Endothelial cell of umbilical vein (primary cell): ENCODE data around the gene TRIM14. TPM values are rescaled to one million over a fixed set of nuclear protein-coding genes. Genes with fewer than 3 reads are reported as not detected.

Source experiments
- BruUV-seq: library from RNA; stranded (reverse); fragments of 400-500 nt; replicated peaks from 2 replicates; lab custom pipeline; 2021; lab: Mats Ljungman, UMichigan
- CTCF ChIA-PET: fragments of 300-600, 350-600 bp; sonication (Branson Sonifier 250); formaldehyde crosslinking; loops from one replicate; lab custom pipeline; 2021; ENCODE audit warnings: antibody characterized with exemption, inconsistent platforms; lab: Charles Lee
- POLR2A ChIA-PET: fragments of 300-600, 350-600 bp; sonication (Branson Sonifier 250); formaldehyde crosslinking; loops from one replicate; lab custom pipeline; 2021; ENCODE audit warnings: antibody characterized with exemption, inconsistent platforms; lab: Charles Lee
- DNase-seq: peaks from one replicate; pipeline ENCODE4 v3.0.0-alpha.2; 2011; ENCODE audit warnings: low read depth, low spot score
- FAIRE-seq: peaks from 2 replicates; lab custom pipeline; 2011; peaks lifted over from hg19 to GRCh38; lab: Jason Lieb, UNC
- H2AFZ ChIP-seq: 2 replicates; pipeline ENCODE4 v1.6.0; 2012; ENCODE audit warnings: low read depth, low read length, control low read depth, inconsistent platforms
- H3K27ac ChIP-seq: 2 replicates; pipeline ENCODE4 v1.5.1; 2011; ENCODE audit warnings: low read depth, mild to moderate bottlenecking, control low read depth, low read length, moderate library complexity; ENCODE audit not compliant: insufficient read depth
- H3K27me3 ChIP-seq, 2 experiments: 2 replicates each; pipeline versions ENCODE4 v1.6.0 to v1.6.1; 2011; ENCODE audit warnings: low read length in 2 of 2, mixed read lengths in 1 of 2; ENCODE audit not compliant: control insufficient read depth in 2 of 2, insufficient read depth in 2 of 2
- H3K36me3 ChIP-seq, 2 experiments: 2 replicates in 1 of 2; 3 replicates in 1 of 2; pipeline ENCODE4 v1.5.1; 2011; ENCODE audit warnings: low read length in 2 of 2, mild to moderate bottlenecking in 1 of 2, moderate library complexity in 1 of 2; ENCODE audit not compliant: control insufficient read depth in 2 of 2, insufficient read depth in 2 of 2; ENCODE audit errors: extremely low read depth in 1 of 2
- H3K4me1 ChIP-seq: 3 replicates; pipeline ENCODE4 v1.5.1; 2011; ENCODE audit warnings: mild to moderate bottlenecking, low read length; ENCODE audit not compliant: control insufficient read depth, insufficient read depth; ENCODE audit errors: extremely low read depth
- H3K4me2 ChIP-seq: 2 replicates; pipeline ENCODE4 v1.6.1; 2011; ENCODE audit warnings: low read length, control low read depth, mixed read lengths; ENCODE audit not compliant: insufficient read depth
- H3K4me3 ChIP-seq, 3 experiments: fragments of 200-600 bp in 1 of 3; sonication (generic), shearing (Covaris generic) in 1 of 3; replicated peaks in 1 of 3; 2 replicates each; pipeline ENCODE4 v1.5.1; 2011 to 2016; ENCODE audit warnings: control low read depth in 3 of 3, low read length in 3 of 3, mild to moderate bottlenecking in 2 of 3, inconsistent platforms in 1 of 3, low read depth in 1 of 3, moderate library complexity in 1 of 3; ENCODE audit not compliant: insufficient read depth in 1 of 3
- H3K79me2 ChIP-seq: 2 replicates; pipeline ENCODE4 v1.6.0; 2012; ENCODE audit warnings: low read length, inconsistent platforms; ENCODE audit not compliant: control insufficient read depth, insufficient read depth
- H3K9ac ChIP-seq: replicated peaks from 2 replicates; pipeline ENCODE3; 2011; ENCODE audit warnings: low read length, control low read depth; ENCODE audit not compliant: insufficient read depth; ENCODE audit errors: extremely low read depth
- H3K9me1 ChIP-seq: replicated peaks from 3 replicates; pipeline ENCODE4 v1.6.0; 2011; ENCODE audit warnings: mild to moderate bottlenecking, low read length; ENCODE audit not compliant: control insufficient read depth, insufficient read depth; ENCODE audit errors: extremely low read depth
- H3K9me3 ChIP-seq: replicated peaks from 2 replicates; pipeline ENCODE4 v1.5.1; 2012; ENCODE audit warnings: low read length, inconsistent platforms; ENCODE audit not compliant: control insufficient read depth, insufficient read depth
- H4K20me1 ChIP-seq: replicated peaks from 2 replicates; pipeline ENCODE3; 2011; ENCODE audit warnings: mild to moderate bottlenecking, low read length; ENCODE audit not compliant: control insufficient read depth, insufficient read depth; ENCODE audit errors: extremely low read depth
- EZH2 ChIP-seq: IDR thresholded peaks from 2 replicates; pipeline ENCODE4 v1.6.1; 2012; ENCODE audit warnings: borderline replicate concordance, low read depth, mild to moderate bottlenecking, moderate library complexity, low read length, inconsistent platforms; ENCODE audit not compliant: severe bottlenecking
- FOS ChIP-seq: IDR thresholded peaks from 2 replicates; pipeline ENCODE4 v1.6.1; 2011; ENCODE audit warnings: mild to moderate bottlenecking, low read length, moderate library complexity, borderline replicate concordance; ENCODE audit not compliant: insufficient read depth
- GATA2 ChIP-seq: IDR thresholded peaks from 2 replicates; pipeline ENCODE4 v1.7.0; 2011; ENCODE audit warnings: low read depth, mild to moderate bottlenecking, moderate library complexity, mixed read lengths, low read length; ENCODE audit not compliant: insufficient read length, insufficient read depth
- JUN ChIP-seq: IDR thresholded peaks from 2 replicates; pipeline ENCODE4 v1.6.1; 2011; ENCODE audit warnings: borderline replicate concordance, low read depth; ENCODE audit not compliant: insufficient read length, insufficient read depth
- MYC ChIP-seq: IDR thresholded peaks from one replicate; pipeline ENCODE4 v1.6.1; 2011; ENCODE audit warnings: mild to moderate bottlenecking, low read depth, low read length
- POLR2A ChIP-seq: IDR thresholded peaks from 2 replicates; pipeline ENCODE4 v1.6.1; 2012; ENCODE audit warnings: low read depth, mild to moderate bottlenecking, control low read depth, low read length
- POLR2AphosphoS5 ChIP-seq: IDR thresholded peaks from 2 replicates; pipeline ENCODE4 v1.6.1; 2012; ENCODE audit warnings: low read depth, mild to moderate bottlenecking, control low read depth, low read length, moderate library complexity; ENCODE audit not compliant: insufficient read depth
- dilution Hi-C: fragments of 300-500 bp; cut with MboI; formaldehyde crosslinking; loops from one replicate; pipeline ENCODE4 v1.15.0; 2019; ENCODE audit warnings: low sequenced_read_pairs; ENCODE audit not compliant: extremely low pct_ligation_motif_present
- intact Hi-C: fragments of 100-400 bp; cut with micrococcal nuclease; formaldehyde crosslinking; loops from one replicate; pipeline ENCODE4 v1.10.0; 2022
- polyA plus RNA-seq, 4 experiments: library from polyadenylated mRNA; depleted of rRNA in 3 of 4; stranded (reverse) in 3 of 4; unstranded in 1 of 4; fragments of >200 nt; gene quantifications; 2 replicates each; pipeline versions ENCODE4 v1.2.1 to v1.2.3, GENCODE V29; 2011 to 2012; ENCODE audit warnings: missing spikeins in 1 of 4
- total RNA-seq: library from RNA; stranded (reverse); gene quantifications from 2 replicates; pipeline ENCODE4 v1.2.3, GENCODE V29; 2021
- TF ChIP-seq, protein P1 (sequence below), 2 donors: IDR thresholded peaks; 1 replicate in 1 of 2; 2 replicates in 1 of 2; pipeline ENCODE4 v1.5.1; 2011; ENCODE audit warnings: low read length in 2 of 2, mild to moderate bottlenecking in 2 of 2, moderate library complexity in 2 of 2, control low read depth in 1 of 2, inconsistent platforms in 1 of 2, low read depth in 1 of 2; ENCODE audit not compliant: insufficient read depth in 1 of 2; ENCODE audit errors: extremely low read depth in 1 of 2
- TF ChIP-seq, protein P2 (sequence below): IDR thresholded peaks from 2 replicates; pipeline ENCODE4 v1.6.1; 2011; ENCODE audit not compliant: insufficient read depth, insufficient read length

The TRIM14 gene
- total and polyA plus RNA-seq, 2 donors (not counting 3 experiments of a cell fraction or from before 2014, with no cell fraction given), result 4.8 to 10.7 TPM

DNA sequence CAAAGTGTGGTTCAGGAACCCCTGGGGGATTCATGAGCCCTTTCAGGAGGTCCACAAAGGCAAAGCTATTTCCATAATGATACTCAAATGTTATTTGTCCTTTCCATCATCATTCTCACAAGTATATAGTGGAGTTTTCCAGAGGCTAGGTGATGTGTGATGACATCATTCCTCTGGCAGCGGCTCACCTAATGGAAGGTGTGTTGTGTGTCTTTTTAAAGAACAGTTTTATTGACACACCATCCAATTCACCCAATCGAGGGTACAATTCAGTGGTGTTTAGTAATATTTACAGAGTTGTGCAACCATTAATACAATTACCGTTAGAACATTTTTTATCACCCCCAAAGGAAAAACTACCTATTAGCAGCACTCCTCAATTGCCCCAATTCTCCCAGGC, 52.8 kb downstream of the TRIM14 start:
- H4K20me1 ChIP-seq, result no peaks in the 10 kb centered on the region
- H3K27ac ChIP-seq, result no peak overlapping the region
- no peaks in the 10 kb centered on the region for H3K4me1 ChIP-seq
- ChIA-PET POLR2A (no interaction called here), CTCF (no interaction called here)
- no peak overlapping the region for H3K9ac ChIP-seq
- no peaks in the 10 kb centered on the region for H3K9me1 ChIP-seq
- FAIRE-seq (no peak), DNase-seq (no peak)
- no peaks in the 10 kb centered on the region for H3K9me3 ChIP-seq
- dilution Hi-C loops, result no loop called here
- H3K36me3 ChIP-seq, result peaks cover 13% of the 10 kb centered on the region in 2 experiments
- H3K27me3 ChIP-seq, result no peaks in the 10 kb centered on the region
- H3K79me2 ChIP-seq, result peaks cover 26% of the 10 kb centered on the region
- no TSS peak for BruUV-seq
- no peak overlapping the region for H3K4me3 ChIP-seq
- intact Hi-C loops, result no loop called here
- TF ChIP-seq MYC (no peak), JUN (no peak), FOS (no peak), GATA2 (no peak), EZH2 (no peak), POLR2AphosphoS5 (no peak), POLR2A (no peak)
- TF ChIP-seq, protein P1, sequence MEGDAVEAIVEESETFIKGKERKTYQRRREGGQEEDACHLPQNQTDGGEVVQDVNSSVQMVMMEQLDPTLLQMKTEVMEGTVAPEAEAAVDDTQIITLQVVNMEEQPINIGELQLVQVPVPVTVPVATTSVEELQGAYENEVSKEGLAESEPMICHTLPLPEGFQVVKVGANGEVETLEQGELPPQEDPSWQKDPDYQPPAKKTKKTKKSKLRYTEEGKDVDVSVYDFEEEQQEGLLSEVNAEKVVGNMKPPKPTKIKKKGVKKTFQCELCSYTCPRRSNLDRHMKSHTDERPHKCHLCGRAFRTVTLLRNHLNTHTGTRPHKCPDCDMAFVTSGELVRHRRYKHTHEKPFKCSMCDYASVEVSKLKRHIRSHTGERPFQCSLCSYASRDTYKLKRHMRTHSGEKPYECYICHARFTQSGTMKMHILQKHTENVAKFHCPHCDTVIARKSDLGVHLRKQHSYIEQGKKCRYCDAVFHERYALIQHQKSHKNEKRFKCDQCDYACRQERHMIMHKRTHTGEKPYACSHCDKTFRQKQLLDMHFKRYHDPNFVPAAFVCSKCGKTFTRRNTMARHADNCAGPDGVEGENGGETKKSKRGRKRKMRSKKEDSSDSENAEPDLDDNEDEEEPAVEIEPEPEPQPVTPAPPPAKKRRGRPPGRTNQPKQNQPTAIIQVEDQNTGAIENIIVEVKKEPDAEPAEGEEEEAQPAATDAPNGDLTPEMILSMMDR (IDR thresholded peaks at IDR 0.05; ENCODE audit: extremely low read depth in 1 of 2, insufficient read depth in 1 of 2, low read depth in 1 of 2, low read length in 2 of 2), result no peak
- TF ChIP-seq, protein P2, sequence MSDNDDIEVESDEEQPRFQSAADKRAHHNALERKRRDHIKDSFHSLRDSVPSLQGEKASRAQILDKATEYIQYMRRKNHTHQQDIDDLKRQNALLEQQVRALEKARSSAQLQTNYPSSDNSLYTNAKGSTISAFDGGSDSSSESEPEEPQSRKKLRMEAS, result no peak
- no peak overlapping the region for H3K4me2 ChIP-seq
- H2AFZ ChIP-seq, result no peak overlapping the region
